MM.1S (cell line): ENCODE measurements around the gene FASTK.

Source experiments
- DNase-seq: peaks from one replicate; pipeline ENCODE4 v3.0.0-alpha.2; 2015
- H2AFZ ChIP-seq: fragments of 300-600 bp; sonication (generic); 2 replicates; pipeline ENCODE4 v1.6.0; 2016; ENCODE audit warnings: antibody characterized with exemption, low read length
- H3F3A ChIP-seq: fragments of 300-600 bp; sonication (generic); 2 replicates; pipeline ENCODE4 v1.6.1; 2016; ENCODE audit warnings: mild to moderate bottlenecking, antibody characterized with exemption, low read length, moderate library complexity, mixed read lengths; ENCODE audit not compliant: insufficient read depth
- H3K27ac ChIP-seq: fragments of 300-600 bp; sonication (generic); 2 replicates; pipeline ENCODE4 v1.5.1; 2016; ENCODE audit warnings: mild to moderate bottlenecking, low read length
- H3K27me3 ChIP-seq: fragments of 300-600 bp; sonication (generic); replicated peaks from 2 replicates; pipeline ENCODE4 v1.6.0; 2016; ENCODE audit warnings: low read length; ENCODE audit not compliant: insufficient read depth
- H3K36me3 ChIP-seq: fragments of 300-600 bp; sonication (generic); replicated peaks from 2 replicates; pipeline ENCODE4 v1.6.1; 2016; ENCODE audit warnings: mild to moderate bottlenecking, low read length, mixed read lengths; ENCODE audit not compliant: insufficient read depth
- H3K4me1 ChIP-seq: fragments of 300-600 bp; sonication (generic); 2 replicates; pipeline ENCODE4 v1.6.1; 2016; ENCODE audit warnings: low read length, mixed read lengths
- H3K4me2 ChIP-seq: fragments of 300-600 bp; sonication (generic); 2 replicates; pipeline ENCODE4 v1.6.0; 2016; ENCODE audit warnings: low read depth, low read length
- H3K4me3 ChIP-seq: fragments of 300-600 bp; sonication (generic); 2 replicates; pipeline ENCODE4 v1.5.1; 2016; ENCODE audit warnings: low read length, mixed read lengths
- H3K79me2 ChIP-seq: fragments of 300-600 bp; sonication (generic); 2 replicates; pipeline ENCODE4 v1.6.1; 2016; ENCODE audit warnings: mixed run types, low read length, mixed read lengths
- H3K9ac ChIP-seq: fragments of 300-600 bp; sonication (generic); 2 replicates; pipeline ENCODE4 v1.6.1; 2016; ENCODE audit warnings: low read length, mixed read lengths
- H3K9me2 ChIP-seq: fragments of 300-600 bp; sonication (generic); replicated peaks from 2 replicates; pipeline ENCODE4 v1.6.1; 2016; ENCODE audit warnings: mild to moderate bottlenecking, low read length, mixed read lengths; ENCODE audit not compliant: insufficient read depth
- H3K9me3 ChIP-seq: fragments of 300-600 bp; sonication (generic); replicated peaks from 2 replicates; pipeline ENCODE4 v1.6.1; 2016; ENCODE audit warnings: mild to moderate bottlenecking, low read length, mixed read lengths; ENCODE audit not compliant: insufficient read depth
- H4K20me1 ChIP-seq: fragments of 300-600 bp; sonication (generic); 2 replicates; pipeline ENCODE4 v1.6.1; 2016; ENCODE audit warnings: mild to moderate bottlenecking, low read length, moderate library complexity, mixed read lengths; ENCODE audit not compliant: insufficient read depth
- EZH2 ChIP-seq: fragments of 300-600 bp; sonication (generic); optimal IDR thresholded peaks from 2 replicates; pipeline ENCODE3; 2017; ENCODE audit warnings: low read depth, mild to moderate bottlenecking, antibody characterized with exemption, low read length, mixed read lengths
- EZH2phosphoT487 ChIP-seq: fragments of 300-600 bp; sonication (generic); IDR thresholded peaks from 2 replicates; pipeline ENCODE4 v1.6.1; 2018; ENCODE audit warnings: antibody characterized with exemption, low read length
- TF ChIP-seq, protein P1 (sequence below): fragments of 300-600 bp; sonication (generic); IDR thresholded peaks from 2 replicates; pipeline ENCODE4 v1.5.1; 2016; ENCODE audit warnings: antibody characterized with exemption, low read length, mixed read lengths

The FASTK gene

DNA sequence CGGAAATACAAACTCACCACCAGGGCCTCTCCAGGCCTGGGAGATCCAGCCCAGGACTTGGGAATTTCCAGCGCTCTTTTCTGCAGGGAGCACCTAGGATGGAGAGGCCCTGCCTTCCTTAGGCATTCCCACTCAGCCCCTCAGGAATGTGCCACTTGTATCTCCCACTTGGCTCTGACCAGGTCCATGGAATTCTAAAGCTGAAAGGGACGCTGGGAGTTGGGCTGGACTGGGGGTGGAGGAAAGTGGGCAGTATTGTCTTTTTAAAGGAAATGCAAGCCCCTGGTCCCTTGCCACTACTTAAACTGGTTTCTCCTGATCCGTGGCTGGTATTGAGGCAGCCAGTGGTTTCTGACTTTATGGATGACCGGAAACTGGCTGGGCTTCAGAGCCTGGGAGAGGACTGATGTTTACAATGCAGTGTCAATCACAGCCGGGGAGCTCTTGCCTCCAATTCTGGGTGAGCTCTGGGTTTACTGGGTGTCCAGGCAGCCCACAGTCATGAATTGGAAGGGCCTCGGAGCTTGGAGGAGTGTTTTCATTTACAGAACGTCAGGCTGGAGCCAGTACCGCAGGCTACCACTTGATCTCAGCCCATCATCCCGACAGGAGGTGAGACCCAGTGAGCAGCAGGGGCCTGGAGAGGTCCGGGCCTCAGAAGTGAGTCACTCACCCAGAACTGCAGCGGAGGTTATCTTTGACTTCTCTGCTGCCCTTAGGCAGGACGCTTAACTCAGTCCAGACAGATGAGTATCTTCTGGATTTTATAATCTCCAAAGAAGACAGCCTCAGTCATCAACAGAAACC lies 32.9 kb upstream of the FASTK start:
- Histone ChIP-seq H3K27ac (no peak overlapping the region), H2AFZ (no peak overlapping the region), H3K9me2 (no peaks in the 10 kb centered on the region), H3K4me1 (no peaks in the 10 kb centered on the region), H3K9ac (no peak overlapping the region), H3K9me3 (no peaks in the 10 kb centered on the region), H3K27me3 (no peaks in the 10 kb centered on the region), H3K36me3 (no peaks in the 10 kb centered on the region), H3F3A (no peaks in the 10 kb centered on the region), H4K20me1 (peaks cover 4% of the 10 kb centered on the region; the same call in 1 of the 2 replicates), H3K4me2 (no peak overlapping the region), H3K79me2 (peaks cover 35% of the 10 kb centered on the region), H3K4me3 (no peak overlapping the region)
- no peak for TF ChIP-seq EZH2phosphoT487
- DNase-seq, result no peak

DNA sequence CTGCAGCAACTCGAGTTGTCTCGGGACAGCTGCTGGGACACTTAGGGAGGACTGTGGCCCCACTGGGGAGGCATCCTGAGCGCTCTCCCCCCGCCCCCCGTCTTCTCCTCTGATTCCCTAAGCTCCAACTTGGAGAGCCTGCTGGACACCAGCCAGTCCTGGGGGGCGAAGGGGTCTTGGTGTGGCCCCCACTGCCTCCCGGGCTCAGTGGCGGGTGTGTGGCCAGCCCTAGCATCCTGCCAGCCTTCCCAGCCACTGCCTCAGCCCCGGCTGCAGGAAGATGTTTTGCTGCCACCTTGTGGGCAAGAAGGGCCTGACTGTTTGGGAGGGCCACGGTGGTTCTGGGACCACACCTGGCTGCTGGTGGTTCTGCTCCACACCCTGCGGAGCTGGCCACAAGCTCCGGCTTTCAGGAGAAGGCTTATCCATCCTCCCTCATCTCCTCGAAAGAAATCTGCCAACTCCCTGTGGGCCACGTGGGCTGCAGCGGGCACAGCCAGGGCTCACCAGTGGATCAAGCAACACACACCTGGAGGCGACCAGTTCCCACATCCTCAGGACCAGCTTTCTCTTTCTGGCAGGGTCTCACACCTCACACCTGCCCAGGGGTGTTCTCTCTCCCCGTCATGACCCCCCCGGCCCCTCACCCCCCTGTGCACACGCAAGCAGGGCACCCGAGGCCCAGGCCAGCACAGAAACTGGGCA lies 30.5 kb upstream of the FASTK start:
- Histone ChIP-seq H3K27ac (no peak overlapping the region), H3K9me3 (no peaks in the 10 kb centered on the region), H3K4me2 (no peak overlapping the region), H3F3A (no peaks in the 10 kb centered on the region), H3K79me2 (peaks cover 33% of the 10 kb centered on the region), H3K9me2 (no peaks in the 10 kb centered on the region), H2AFZ (no peak overlapping the region), H3K4me1 (no peaks in the 10 kb centered on the region), H4K20me1 (peaks cover 4% of the 10 kb centered on the region; the same call in 1 of the 2 replicates), H3K9ac (no peak overlapping the region), H3K27me3 (no peaks in the 10 kb centered on the region), H3K4me3 (no peak overlapping the region), H3K36me3 (no peaks in the 10 kb centered on the region)
- TF ChIP-seq, protein P1, sequence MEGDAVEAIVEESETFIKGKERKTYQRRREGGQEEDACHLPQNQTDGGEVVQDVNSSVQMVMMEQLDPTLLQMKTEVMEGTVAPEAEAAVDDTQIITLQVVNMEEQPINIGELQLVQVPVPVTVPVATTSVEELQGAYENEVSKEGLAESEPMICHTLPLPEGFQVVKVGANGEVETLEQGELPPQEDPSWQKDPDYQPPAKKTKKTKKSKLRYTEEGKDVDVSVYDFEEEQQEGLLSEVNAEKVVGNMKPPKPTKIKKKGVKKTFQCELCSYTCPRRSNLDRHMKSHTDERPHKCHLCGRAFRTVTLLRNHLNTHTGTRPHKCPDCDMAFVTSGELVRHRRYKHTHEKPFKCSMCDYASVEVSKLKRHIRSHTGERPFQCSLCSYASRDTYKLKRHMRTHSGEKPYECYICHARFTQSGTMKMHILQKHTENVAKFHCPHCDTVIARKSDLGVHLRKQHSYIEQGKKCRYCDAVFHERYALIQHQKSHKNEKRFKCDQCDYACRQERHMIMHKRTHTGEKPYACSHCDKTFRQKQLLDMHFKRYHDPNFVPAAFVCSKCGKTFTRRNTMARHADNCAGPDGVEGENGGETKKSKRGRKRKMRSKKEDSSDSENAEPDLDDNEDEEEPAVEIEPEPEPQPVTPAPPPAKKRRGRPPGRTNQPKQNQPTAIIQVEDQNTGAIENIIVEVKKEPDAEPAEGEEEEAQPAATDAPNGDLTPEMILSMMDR, result peak; percentile 95
- no peak for TF ChIP-seq EZH2
- DNase-seq, result peak; percentile 82

DNA sequence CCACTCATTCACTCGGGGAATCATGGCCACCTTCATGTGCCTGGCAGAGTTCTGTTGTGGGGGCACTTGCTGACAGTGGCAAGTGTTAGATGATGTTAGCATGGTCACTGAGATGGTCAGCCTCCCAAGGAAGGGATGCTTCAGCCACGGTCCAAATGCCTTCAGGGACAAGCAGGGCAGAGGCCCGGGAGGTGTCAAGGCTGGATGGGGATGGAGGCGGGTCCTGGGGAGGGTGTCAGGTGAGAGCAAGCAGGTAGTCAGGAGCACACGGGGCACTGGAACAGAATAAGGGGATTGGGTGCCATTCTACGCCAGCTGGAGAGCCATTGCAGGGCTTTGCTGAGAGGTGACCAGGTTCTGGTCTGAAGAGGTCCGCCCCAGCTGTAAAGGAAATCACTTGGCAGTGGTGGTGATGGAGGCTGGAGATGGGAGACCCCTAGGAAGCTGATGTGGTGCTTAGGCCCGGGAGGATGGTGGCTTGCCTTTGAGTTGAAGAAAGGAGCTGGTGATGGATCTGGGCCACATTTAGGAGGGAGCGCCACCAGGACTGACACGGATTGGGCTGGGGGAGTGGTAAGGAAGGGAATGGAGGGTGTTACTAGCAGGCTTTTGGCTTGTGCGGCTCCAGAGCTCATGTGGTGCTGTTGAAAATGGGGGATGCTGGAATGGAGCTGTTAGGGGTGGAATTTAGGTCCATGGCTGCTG lies 29.8 kb upstream of the FASTK start:
- H3K79me2 ChIP-seq, result peaks cover 30% of the 10 kb centered on the region
- H4K20me1 ChIP-seq, result peaks cover 4% of the 10 kb centered on the region; the same call in 1 of the 2 replicates
- H3K27me3 ChIP-seq, result no peaks in the 10 kb centered on the region
- H3K4me2 ChIP-seq, result no peak overlapping the region
- no peaks in the 10 kb centered on the region for H3F3A ChIP-seq
- H3K4me1 ChIP-seq, result no peaks in the 10 kb centered on the region
- TF ChIP-seq EZH2phosphoT487, result no peak
- TF ChIP-seq, protein P1, result no peak
- no peak for TF ChIP-seq EZH2
- H3K4me3 ChIP-seq, result no peak overlapping the region
- no peak for DNase-seq
- H3K9me3 ChIP-seq, result no peaks in the 10 kb centered on the region
- no peaks in the 10 kb centered on the region for H3K36me3 ChIP-seq
- H2AFZ ChIP-seq, result no peak overlapping the region
- no peak overlapping the region for H3K9ac ChIP-seq
- no peak overlapping the region for H3K27ac ChIP-seq
- no peaks in the 10 kb centered on the region for H3K9me2 ChIP-seq
